ENCODE data around the gene SLC35F1.

- TF ChIP-seq CTCF (IDR thresholded peaks at IDR 0.05) (no peak), EZH2 (IDR thresholded peaks at IDR 0.05; ENCODE audit: borderline replicate concordance, insufficient read depth, low read depth, low read length, poor library complexity, severe bottlenecking) (no peak)
Measured at GRCh38 chr6:117861545-117861944, 45.5 kb upstream of the SLC35F1 start.
